HG02884 (cell line): ENCODE measurements around the gene GIT2.
"Not testable (repeated sequence)": the region's sequence is repeated elsewhere in the genome, so short reads cannot be mapped to it uniquely, and the experiment has no call there.

ENCODE experiments used
- ATAC-seq: cut with Tn5 transposase; IDR thresholded peaks from one replicate; pipeline ENCODE4 v1.9.1; 2021; ENCODE audit warnings: mild to moderate bottlenecking, moderate library complexity; ENCODE audit not compliant: unreplicated experiment

The GIT2 gene

GRCh38 chr12:109995686-109996482 is at the start of gene GIT2:
TSS of gene GIT2 (minus strand) at chr12:109996368. CDS start at chr12:109996224, 144 bp downstream.
- peak; percentile 51 for ATAC-seq

GRCh38 chr12:110042264-110042663 is 46.1 kb upstream of the GIT2 start:
- no peak for ATAC-seq

GRCh38 chr12:110039085-110039807 is 43.1 kb upstream of the GIT2 start:
- no peak for ATAC-seq

- ATAC-seq = no peak
Observed at GRCh38 chr12:110038741-110039084, 42.5 kb upstream of the GIT2 start.

- no peak for ATAC-seq
Observed at GRCh38 chr12:110037315-110037714, 41.1 kb upstream of the GIT2 start.

- ATAC-seq = no peak
Observed at GRCh38 chr12:110035534-110036104, 39.5 kb upstream of the GIT2 start.

- no peak for ATAC-seq
Observed at GRCh38 chr12:110033888-110034287, 37.7 kb upstream of the GIT2 start.

GRCh38 chr12:110029290-110029815 is 33.2 kb upstream of the GIT2 start:
- no peak for ATAC-seq

GRCh38 chr12:110028323-110028722 is 32.2 kb upstream of the GIT2 start:
- no peak for ATAC-seq

GRCh38 chr12:110024051-110024450 is 27.9 kb upstream of the GIT2 start:
- ATAC-seq = no peak

- ATAC-seq = no peak
Observed at GRCh38 chr12:110023059-110023980, 27.2 kb upstream of the GIT2 start.

GRCh38 chr12:110020956-110021355 is 24.8 kb upstream of the GIT2 start:
- no peak for ATAC-seq

GRCh38 chr12:110015132-110015531 is 19.0 kb upstream of the GIT2 start:
- ATAC-seq = no peak

GRCh38 chr12:110012659-110013058 is 16.5 kb upstream of the GIT2 start:
- ATAC-seq = no peak

- ATAC-seq = peak; percentile 67
Observed at GRCh38 chr12:110012137-110012536, 16.0 kb upstream of the GIT2 start.

GRCh38 chr12:110010853-110011723 is 14.9 kb upstream of the GIT2 start:
- ATAC-seq = no peak

- ATAC-seq = not testable (repeated sequence)
Observed at GRCh38 chr12:110008681-110009398, 12.7 kb upstream of the GIT2 start.

- ATAC-seq = no peak
Observed at GRCh38 chr12:110007881-110008280, 11.7 kb upstream of the GIT2 start.

GRCh38 chr12:110006115-110006514 is 9.9 kb upstream of the GIT2 start:
- ATAC-seq = no peak
